ENCODE data around the gene CES3. TPM values are rescaled to one million over a fixed set of nuclear protein-coding genes. Genes with fewer than 3 reads are reported as not detected.
"Not testable (repeated sequence)": the region's sequence is repeated elsewhere in the genome, so short reads cannot be mapped to it uniquely, and the experiment has no call there.

CES3 gene
- total RNA-seq, 2 donors from 2014 or later: 0.16 to 0.89 TPM

DNA sequence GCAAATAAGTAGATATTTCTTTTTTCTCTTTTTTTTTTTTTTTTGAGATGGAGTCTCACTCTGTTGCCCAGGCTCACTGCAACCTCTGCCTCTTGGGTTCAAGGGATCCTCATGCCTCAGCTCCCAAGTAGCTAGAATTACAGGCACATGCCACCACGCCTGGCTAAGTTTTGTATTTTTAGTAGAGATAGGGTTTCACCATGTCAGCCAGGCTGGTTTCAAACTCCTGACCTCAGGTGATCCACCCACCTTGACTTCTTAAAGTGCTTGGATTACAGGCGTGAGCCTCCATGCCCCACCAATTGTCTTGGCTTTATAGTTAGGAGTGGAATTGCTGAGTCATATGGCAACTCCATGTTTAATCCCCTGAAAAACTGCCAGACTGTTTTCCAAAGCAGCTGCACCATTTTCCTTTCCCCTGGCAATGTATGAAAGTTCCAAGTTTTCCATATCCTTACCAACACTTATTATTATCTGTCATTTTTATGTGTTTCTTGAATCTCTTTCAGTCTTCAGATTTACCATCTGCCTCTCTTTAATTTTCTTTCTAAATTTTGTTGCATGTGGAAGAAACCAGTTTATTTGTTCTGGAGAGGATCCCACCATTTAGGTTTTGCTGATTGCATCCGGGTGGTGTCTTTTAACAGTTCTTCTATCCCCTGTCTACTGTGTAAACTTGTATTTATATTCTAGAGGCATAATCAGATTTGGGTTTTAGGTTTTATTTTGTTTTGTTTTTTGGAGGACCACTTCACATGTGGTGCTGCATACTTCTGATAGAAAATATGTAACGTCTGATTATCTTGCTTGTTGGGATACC lies 9.9 kb upstream of the CES3 start:
- Histone ChIP-seq H3K36me3 (no peaks in the 10 kb centered on the region), H3K4me1 (peaks cover 0 to 23% of the 10 kb centered on the region in 2 donors), H3K27me3 (no peaks in the 10 kb centered on the region), H3K27ac (no peak overlapping the region), H3K4me3 (no peak overlapping the region), H3K9me3 (no peaks in the 10 kb centered on the region)
- no peak for DNase-seq (ENCODE audit: low spot score)
- TF ChIP-seq, protein P1, sequence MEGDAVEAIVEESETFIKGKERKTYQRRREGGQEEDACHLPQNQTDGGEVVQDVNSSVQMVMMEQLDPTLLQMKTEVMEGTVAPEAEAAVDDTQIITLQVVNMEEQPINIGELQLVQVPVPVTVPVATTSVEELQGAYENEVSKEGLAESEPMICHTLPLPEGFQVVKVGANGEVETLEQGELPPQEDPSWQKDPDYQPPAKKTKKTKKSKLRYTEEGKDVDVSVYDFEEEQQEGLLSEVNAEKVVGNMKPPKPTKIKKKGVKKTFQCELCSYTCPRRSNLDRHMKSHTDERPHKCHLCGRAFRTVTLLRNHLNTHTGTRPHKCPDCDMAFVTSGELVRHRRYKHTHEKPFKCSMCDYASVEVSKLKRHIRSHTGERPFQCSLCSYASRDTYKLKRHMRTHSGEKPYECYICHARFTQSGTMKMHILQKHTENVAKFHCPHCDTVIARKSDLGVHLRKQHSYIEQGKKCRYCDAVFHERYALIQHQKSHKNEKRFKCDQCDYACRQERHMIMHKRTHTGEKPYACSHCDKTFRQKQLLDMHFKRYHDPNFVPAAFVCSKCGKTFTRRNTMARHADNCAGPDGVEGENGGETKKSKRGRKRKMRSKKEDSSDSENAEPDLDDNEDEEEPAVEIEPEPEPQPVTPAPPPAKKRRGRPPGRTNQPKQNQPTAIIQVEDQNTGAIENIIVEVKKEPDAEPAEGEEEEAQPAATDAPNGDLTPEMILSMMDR (IDR thresholded peaks at IDR 0.05): no peak

DNA sequence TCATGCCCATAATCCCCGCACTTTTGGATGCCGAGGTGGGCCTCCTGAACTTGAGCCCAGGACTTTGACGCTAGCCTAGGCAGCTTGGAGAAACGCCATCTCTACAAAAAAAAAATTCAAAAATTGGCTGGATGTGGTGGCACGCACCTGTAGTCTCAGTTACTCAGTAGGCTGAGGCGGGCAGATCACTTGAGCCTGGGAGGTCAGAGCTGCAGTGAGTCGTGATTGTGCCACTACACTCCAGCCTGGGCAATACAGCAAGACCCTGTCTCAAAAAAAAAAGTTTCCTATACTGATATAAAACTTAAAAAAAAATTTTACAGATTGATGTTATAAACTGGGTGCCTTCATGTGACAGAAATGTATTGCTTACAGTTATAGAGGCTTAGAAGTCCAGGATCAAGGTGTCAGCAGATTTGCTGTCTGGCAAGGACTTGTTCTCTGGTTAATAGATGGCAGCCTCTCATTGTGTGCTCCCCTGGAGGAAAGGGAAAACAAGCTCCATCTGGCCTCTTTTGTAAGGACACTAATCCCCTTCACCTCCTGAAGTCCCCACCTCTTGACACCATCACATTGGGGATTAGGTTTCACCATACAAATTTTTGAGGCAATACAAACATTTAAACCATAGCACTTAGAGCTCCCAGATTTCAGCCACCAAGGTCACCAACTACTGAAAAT lies 8.5 kb upstream of the CES3 start:
- TF ChIP-seq, protein P1 (IDR thresholded peaks at IDR 0.05): no peak
- Histone ChIP-seq H3K27ac (no peak overlapping the region), H3K4me3 (no peak overlapping the region), H3K27me3 (no peaks in the 10 kb centered on the region), H3K9me3 (no peaks in the 10 kb centered on the region), H3K36me3 (no peaks in the 10 kb centered on the region), H3K4me1 (peaks cover 0 to 13% of the 10 kb centered on the region in 2 donors)
- DNase-seq (ENCODE audit: low spot score): no peak

- DNase-seq (ENCODE audit: low spot score): no peak
- Histone ChIP-seq H3K36me3 (no peaks in the 10 kb centered on the region), H3K27ac (no peak overlapping the region), H3K9me3 (no peaks in the 10 kb centered on the region), H3K27me3 (no peaks in the 10 kb centered on the region), H3K4me3 (no peak overlapping the region), H3K4me1 (peaks cover 0 to 7% of the 10 kb centered on the region in 2 donors)
- TF ChIP-seq, protein P1 (IDR thresholded peaks at IDR 0.05): no peak
Observed at GRCh38 chr16:66953462-66954096, 7.5 kb upstream of the CES3 start.

GRCh38 chr16:66954097-66954659 lies 6.9 kb upstream of the CES3 start:
- no peaks in the 10 kb centered on the region for H3K36me3 ChIP-seq
- peaks cover 0 to under 1% of the 10 kb centered on the region in 2 donors for H3K4me1 ChIP-seq
- no peak overlapping the region for H3K4me3 ChIP-seq
- peak; percentile 77 for DNase-seq (ENCODE audit: low spot score)
- TF ChIP-seq, protein P1 (IDR thresholded peaks at IDR 0.05): peak; percentile 30 to 82
- no peaks in the 10 kb centered on the region for H3K27me3 ChIP-seq
- no peak overlapping the region for H3K27ac ChIP-seq
- H3K9me3 ChIP-seq: no peaks in the 10 kb centered on the region

DNA sequence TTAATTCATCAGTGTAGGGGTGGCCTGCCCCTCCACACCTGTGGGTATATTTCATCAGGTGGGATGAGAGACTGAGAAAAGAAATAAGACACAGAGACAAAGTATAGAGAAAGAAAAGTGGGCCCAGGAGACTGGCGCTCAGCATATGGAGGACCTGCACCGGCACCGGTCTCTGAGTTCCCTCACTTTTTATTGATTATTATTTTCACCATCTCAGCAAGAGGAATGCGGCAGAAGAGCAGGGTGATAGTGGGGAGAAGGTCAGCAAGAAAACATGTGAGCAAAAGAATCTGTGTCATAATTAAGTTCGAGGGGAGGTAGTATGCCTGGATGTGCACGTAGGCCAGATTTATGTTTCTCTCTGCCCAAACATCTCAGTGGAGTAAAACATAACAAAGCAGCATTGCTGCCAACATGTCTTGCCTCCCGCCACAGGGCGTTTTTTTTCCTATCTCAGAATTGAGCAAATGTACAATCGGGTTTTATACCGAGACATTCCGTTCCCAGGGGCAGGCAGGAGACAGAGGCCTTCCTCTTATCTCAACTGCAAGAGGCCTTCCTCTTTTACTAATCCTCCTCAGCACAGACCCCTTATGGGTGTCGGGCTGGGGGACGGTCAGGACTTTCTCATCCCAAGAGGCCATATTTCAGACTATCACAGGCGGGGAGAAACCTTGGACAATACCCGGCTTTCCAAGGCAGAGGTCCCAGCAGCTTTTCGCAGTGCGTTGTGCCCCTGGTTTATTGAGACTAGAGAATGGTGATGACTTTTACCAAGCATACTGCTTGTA lies 5.5 kb upstream of the CES3 start:
- H3K9me3 ChIP-seq; DNase-seq (ENCODE audit: low spot score); H3K36me3 ChIP-seq; H3K27me3 ChIP-seq; H3K4me3 ChIP-seq; H3K4me1 ChIP-seq; H3K27ac ChIP-seq: not testable (repeated sequence)

DNA sequence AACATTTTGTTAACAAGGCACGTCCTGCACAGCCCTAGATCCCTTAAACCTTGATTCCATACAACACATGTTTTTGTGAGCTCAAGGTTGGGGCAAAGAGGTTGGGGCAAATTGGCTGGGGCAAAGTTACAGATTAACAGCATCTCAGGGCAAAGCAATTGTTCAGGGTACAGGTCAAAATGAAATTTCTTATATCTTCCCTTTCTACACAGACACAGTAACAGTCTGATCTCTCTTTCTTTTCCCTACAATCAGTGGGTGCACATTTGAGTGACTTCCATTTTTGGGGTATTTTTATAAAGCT lies 5.0 kb upstream of the CES3 start:
- DNase-seq (ENCODE audit: low spot score); H3K9me3 ChIP-seq; H3K27me3 ChIP-seq; H3K4me1 ChIP-seq; H3K4me3 ChIP-seq; H3K36me3 ChIP-seq; H3K27ac ChIP-seq: not testable (repeated sequence)
